GM10248 (cell line): ENCODE data around the gene MTG2.
A peak's percentile ranks its signal among the peaks of the same experiment; 100 is the strongest.

Experiments used
- CTCF ChIA-PET: fragments of 300-600 bp; sonication (Branson Sonifier 250); formaldehyde crosslinking; extraction: SDS; loops from one replicate; lab custom pipeline; 2021; ENCODE audit warnings: antibody characterized with exemption; lab: Yijun Ruan, JAX
- POLR2A ChIA-PET: fragments of 350-650 bp; sonication (Branson Sonifier 250); formaldehyde crosslinking; extraction: SDS; loops from one replicate; lab custom pipeline; 2020; ENCODE audit warnings: antibody characterized with exemption; lab: Yijun Ruan, JAX
- DNase-seq: peaks from one replicate; pipeline ENCODE4 v3.0.0; 2012; ENCODE audit errors: extremely low spot score
- CTCF ChIP-seq: IDR thresholded peaks from 2 replicates; pipeline ENCODE4 v1.5.1; 2012; ENCODE audit warnings: mild to moderate bottlenecking, low read depth; ENCODE audit errors: extremely low read depth, missing control alignments, control extremely low read depth

The MTG2 gene

GRCh38 chr20:62141043-62141396, 41.8 kb upstream of the MTG2 start:
- POLR2A ChIA-PET: interaction anchor here (0.7 to 1.8 kb wide), 2 partner anchors 75 to 172 kb away, joined by 3 to 6 read pairs; partner anchors contain the start of gene TAF4
- no peak for TF ChIP-seq CTCF
- CTCF ChIA-PET: interaction anchor here (1.2 to 2.2 kb wide), 6 partner anchors 8 to 130 kb away, joined by 3 to 16 read pairs (median 6); no protein-coding TSS in a partner anchor
- DNase-seq: no peak

GRCh38 chr20:62141397-62142251, 41.2 kb upstream of the MTG2 start:
- DNase-seq: no peak
- peak; percentile 34 for TF ChIP-seq CTCF
- CTCF ChIA-PET: interaction anchor here (1.0 to 2.2 kb wide), 9 partner anchors 8 to 131 kb away, joined by 3 to 16 read pairs (median 6); partner anchors contain the start of gene LSM14B
- POLR2A ChIA-PET: interaction anchor here (0.7 to 1.8 kb wide), 3 partner anchors 20 to 171 kb away, joined by 3 to 6 read pairs (median 3); partner anchors contain the start of gene TAF4

DNA sequence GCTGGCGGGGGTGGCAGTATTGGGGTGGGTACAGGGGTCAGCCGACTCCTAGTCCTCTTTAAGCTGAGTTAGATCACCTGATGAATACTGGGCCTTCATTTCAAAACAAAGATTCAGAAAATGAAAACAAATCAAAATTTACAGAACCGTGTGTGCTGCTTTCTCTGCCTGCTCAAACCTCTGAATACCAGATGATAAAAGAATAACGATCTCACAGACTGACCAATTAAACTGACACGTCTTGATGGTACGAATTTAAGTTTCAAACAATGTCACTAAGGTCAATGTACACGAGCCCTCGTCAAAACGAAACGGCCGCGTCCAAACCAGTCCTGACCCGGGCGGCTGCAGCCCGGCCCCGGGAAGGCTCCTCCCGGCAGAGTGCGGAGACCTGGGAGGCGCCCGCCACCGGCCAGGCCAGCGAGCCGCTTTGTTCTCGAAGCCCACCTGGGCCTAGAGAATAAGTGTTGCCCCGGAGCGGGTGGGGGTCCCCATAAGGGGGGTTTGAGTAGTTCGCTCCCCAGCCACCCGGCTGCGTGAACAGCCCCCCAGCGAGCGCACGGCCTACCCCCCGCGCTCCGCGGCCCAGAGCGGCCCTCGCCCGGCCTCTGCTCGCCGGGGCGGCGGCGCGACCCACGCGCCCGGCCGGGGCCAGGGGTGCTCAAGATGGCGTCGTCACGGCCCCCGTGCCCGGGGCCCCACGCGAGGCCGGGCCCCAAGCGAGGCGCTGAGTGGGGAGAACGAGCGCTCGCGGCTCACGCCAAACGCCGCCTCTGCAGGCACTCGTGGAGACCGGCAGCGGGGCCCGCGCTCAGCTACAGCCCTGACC, 40.4 kb upstream of the MTG2 start:
- DNase-seq: no peak
- POLR2A ChIA-PET: interaction anchor here (1.0 to 1.8 kb wide), 2 partner anchors 21 to 76 kb away, joined by 3 to 6 read pairs; partner anchors contain the start of gene TAF4
- CTCF ChIA-PET: interaction anchor here (1.0 to 2.2 kb wide), 9 partner anchors 8 to 132 kb away, joined by 3 to 16 read pairs (median 6); partner anchors contain the start of gene LSM14B
- TF ChIP-seq CTCF: no peak

- CTCF ChIA-PET: interaction anchor here (1.8 to 3.1 kb wide), 3 partner anchors 13 to 132 kb away, joined by 4 to 9 read pairs (median 6); partner anchors contain the start of gene LSM14B
- no peak for TF ChIP-seq CTCF
- POLR2A ChIA-PET: no interaction called here
- DNase-seq: peak; percentile 94
These were observed 39.5 kb upstream of the MTG2 start, which contains the start of the genes PSMA7 and SS18L1 for GRCh38 chr20:62143081-62143956. Gene PSMA7 (minus strand): TSS chr20:62143394. CDS start chr20:62143303, 91 bp downstream. Gene SS18L1 (plus strand): TSS chr20:62143769. CDS start chr20:62143821, 52 bp downstream.

DNA sequence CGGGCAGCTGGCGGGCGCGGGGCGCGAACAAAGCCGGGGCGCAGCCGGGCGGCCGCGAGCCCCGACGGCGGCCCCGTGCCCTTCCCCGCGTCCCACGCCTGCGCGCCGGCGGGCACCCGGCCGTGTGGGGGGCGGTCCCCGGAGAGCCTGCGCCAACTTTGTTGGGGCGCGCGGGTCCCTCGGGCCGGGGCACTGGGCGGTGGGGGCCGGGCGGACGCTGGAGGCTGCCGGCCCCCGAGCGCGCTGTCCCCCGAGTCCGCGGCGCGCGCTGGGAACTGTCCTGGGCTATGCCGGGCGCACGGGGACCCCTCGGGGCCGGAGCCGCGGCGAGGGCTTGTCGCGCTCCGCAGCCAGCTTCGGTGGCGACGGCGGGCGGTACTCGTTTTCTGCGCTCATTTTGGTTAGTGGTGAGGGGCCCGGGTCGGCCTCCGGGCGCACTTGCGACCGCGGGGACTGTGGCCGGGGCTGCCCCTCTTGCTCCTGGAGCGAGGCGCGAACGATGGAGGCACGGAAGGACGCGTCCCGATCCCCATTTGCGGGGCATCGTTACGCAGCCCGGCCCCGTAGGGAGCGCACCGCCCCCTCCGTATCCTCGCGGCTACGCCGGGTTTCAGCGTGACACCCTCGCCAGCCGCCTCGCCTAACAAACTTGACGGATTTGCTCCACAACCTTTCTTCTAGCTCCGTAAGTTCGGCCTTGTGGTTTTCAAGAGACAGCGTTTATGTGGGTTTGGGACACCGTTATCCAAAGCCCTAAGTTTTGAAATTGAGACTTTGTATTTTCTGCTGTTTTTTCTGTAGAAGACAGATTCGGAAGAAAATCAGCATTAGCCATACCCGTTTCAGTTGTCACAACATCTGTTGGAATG, 38.6 kb upstream of the MTG2 start:
- no peak for TF ChIP-seq CTCF
- peak; percentile 71 for DNase-seq
- CTCF ChIA-PET: interaction anchor here (0.6 to 3.1 kb wide), 4 partner anchors 12 to 226 kb away, joined by 3 to 9 read pairs (median 4); no protein-coding TSS in a partner anchor
- POLR2A ChIA-PET: no interaction called here
